Measurements from ENCODE around the gene HHIP. TPM values are rescaled to one million over a fixed set of nuclear protein-coding genes. Genes with fewer than 3 reads are reported as not detected.

The HHIP gene
- total RNA-seq, 1 donor from 2014 or later: 0.25 TPM

DNA sequence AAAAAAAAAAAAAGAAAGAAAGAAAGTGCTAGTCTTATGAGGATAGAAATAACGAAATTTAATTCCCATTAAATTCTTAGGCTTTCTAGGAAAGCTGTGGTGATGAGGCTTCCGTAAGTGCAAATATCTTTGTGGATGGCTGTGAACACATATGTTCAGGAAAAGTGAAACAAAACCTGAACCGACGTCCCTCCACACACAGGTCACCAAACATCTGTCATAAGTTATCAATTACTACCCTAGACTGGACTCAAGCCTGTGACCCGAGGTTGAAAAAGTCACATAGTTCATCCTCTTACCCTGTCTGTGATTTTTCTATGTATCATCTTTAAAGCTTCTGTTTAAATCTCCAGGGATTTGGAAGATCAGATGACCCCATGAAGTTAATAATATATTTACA is 24.8 kb downstream of the HHIP start:
- H3K9me3 ChIP-seq: no peaks in the 10 kb centered on the region
- no peak overlapping the region for H3K27ac ChIP-seq
- no peaks in the 10 kb centered on the region for H3K36me3 ChIP-seq
- TF ChIP-seq POLR2AphosphoS5 (IDR thresholded peaks at IDR 0.05; ENCODE audit: insufficient read depth in 1 of 2, low read depth in 1 of 2): no peak
- TF ChIP-seq, protein P1, sequence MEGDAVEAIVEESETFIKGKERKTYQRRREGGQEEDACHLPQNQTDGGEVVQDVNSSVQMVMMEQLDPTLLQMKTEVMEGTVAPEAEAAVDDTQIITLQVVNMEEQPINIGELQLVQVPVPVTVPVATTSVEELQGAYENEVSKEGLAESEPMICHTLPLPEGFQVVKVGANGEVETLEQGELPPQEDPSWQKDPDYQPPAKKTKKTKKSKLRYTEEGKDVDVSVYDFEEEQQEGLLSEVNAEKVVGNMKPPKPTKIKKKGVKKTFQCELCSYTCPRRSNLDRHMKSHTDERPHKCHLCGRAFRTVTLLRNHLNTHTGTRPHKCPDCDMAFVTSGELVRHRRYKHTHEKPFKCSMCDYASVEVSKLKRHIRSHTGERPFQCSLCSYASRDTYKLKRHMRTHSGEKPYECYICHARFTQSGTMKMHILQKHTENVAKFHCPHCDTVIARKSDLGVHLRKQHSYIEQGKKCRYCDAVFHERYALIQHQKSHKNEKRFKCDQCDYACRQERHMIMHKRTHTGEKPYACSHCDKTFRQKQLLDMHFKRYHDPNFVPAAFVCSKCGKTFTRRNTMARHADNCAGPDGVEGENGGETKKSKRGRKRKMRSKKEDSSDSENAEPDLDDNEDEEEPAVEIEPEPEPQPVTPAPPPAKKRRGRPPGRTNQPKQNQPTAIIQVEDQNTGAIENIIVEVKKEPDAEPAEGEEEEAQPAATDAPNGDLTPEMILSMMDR (IDR thresholded peaks at IDR 0.05): no peak
- TF ChIP-seq POLR2A (IDR thresholded peaks at IDR 0.05): no peak
- intact Hi-C loops (cut with DNase I): no loop called here
- no peaks in the 10 kb centered on the region for H3K4me1 ChIP-seq
- no peak for DNase-seq (ENCODE audit: extremely low spot score in 2 of 2)
- H3K27me3 ChIP-seq: no peaks in the 10 kb centered on the region
- no peak overlapping the region for H3K4me3 ChIP-seq

DNA sequence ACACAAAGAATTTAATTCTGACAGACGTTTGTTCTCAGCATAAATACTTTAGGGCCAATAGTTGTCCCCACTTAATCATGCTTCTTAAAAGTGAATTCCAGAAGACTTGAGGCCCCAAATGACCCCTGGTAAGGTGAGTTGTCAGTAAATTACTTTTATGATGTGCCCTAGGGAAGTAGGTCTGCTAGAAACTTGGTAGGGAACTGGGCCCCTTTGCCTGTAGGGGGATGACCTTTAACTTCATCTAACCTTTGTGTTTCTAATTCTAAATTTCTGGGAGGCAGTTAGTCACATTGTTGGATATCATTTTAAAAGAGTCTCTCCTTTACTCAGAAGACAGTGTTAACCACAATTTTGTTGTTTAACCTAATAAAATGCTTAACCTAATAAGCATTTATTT is 28.8 kb downstream of the HHIP start:
- intact Hi-C loops (cut with DNase I): no loop called here
- H3K27ac ChIP-seq: no peak overlapping the region

DNA sequence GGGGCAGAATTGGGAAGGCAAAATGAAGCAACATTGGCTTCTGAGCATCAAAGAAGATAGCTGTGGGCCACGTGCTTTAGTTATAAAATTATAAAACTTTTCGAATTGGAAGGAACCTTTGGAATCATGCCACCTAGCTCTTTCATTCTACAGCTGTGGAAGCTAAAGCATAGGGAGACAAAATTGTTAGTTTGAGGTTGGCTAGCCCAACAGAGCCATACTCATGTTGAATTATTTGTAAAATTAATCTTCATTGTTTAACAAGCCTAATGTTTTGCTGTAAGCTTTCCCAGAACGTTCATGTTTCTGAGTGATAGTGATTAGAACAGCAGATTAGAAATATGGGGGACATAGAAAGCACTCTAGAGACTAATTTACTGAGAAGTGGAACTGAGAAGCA is 35.9 kb downstream of the HHIP start:
- DNase-seq (ENCODE audit: extremely low spot score in 2 of 2): no peak
- Histone ChIP-seq H3K4me1 (no peaks in the 10 kb centered on the region), H3K36me3 (no peaks in the 10 kb centered on the region), H3K9me3 (no peaks in the 10 kb centered on the region), H3K27ac (no peak overlapping the region), H3K4me3 (no peak overlapping the region), H3K27me3 (no peaks in the 10 kb centered on the region)
- TF ChIP-seq, protein P1 (IDR thresholded peaks at IDR 0.05): no peak
- no peak for TF ChIP-seq POLR2A (IDR thresholded peaks at IDR 0.05)
- no peak for TF ChIP-seq POLR2AphosphoS5 (IDR thresholded peaks at IDR 0.05; ENCODE audit: insufficient read depth in 1 of 2, low read depth in 1 of 2)
- intact Hi-C loops (cut with DNase I): no loop called here

More for the DNA sequence above, 28.8 kb downstream of the HHIP start:
- H3K9me3 ChIP-seq: no peaks in the 10 kb centered on the region
- TF ChIP-seq POLR2AphosphoS5 (IDR thresholded peaks at IDR 0.05; ENCODE audit: insufficient read depth in 1 of 2, low read depth in 1 of 2): no peak
- TF ChIP-seq, protein P1 (IDR thresholded peaks at IDR 0.05): no peak
- TF ChIP-seq POLR2A (IDR thresholded peaks at IDR 0.05): no peak
- no peak overlapping the region for H3K4me3 ChIP-seq
- H3K27me3 ChIP-seq: no peaks in the 10 kb centered on the region
- H3K4me1 ChIP-seq: no peaks in the 10 kb centered on the region
- no peaks in the 10 kb centered on the region for H3K36me3 ChIP-seq
- DNase-seq (ENCODE audit: extremely low spot score in 2 of 2): no peak

DNA sequence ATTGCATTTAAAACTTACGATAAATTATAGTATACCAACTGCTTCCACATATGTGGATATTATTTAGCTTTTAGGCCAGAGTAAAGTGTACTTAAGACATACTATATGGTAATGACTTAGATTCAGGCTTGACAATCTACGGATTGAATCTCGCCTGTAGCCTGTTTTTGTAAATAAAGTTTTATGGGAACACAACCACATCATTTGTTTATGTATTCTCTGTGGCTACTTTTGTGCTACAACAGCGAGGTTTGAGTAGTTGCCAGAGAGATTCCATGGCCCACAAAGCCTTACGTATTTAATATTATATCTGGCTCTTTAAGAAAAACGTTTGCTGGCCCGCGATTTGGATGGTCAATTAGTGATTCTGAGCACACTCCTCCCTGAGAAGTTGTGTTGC is 37.6 kb downstream of the HHIP start:
- H3K36me3 ChIP-seq: no peaks in the 10 kb centered on the region
- H3K4me1 ChIP-seq: no peaks in the 10 kb centered on the region
- no peak for TF ChIP-seq POLR2A (IDR thresholded peaks at IDR 0.05)
- TF ChIP-seq, protein P1 (IDR thresholded peaks at IDR 0.05): no peak
- H3K4me3 ChIP-seq: no peak overlapping the region
- intact Hi-C loops (cut with DNase I): no loop called here
- no peaks in the 10 kb centered on the region for H3K9me3 ChIP-seq
- no peaks in the 10 kb centered on the region for H3K27me3 ChIP-seq
- no peak for DNase-seq (ENCODE audit: extremely low spot score in 2 of 2)
- H3K27ac ChIP-seq: no peak overlapping the region

DNA sequence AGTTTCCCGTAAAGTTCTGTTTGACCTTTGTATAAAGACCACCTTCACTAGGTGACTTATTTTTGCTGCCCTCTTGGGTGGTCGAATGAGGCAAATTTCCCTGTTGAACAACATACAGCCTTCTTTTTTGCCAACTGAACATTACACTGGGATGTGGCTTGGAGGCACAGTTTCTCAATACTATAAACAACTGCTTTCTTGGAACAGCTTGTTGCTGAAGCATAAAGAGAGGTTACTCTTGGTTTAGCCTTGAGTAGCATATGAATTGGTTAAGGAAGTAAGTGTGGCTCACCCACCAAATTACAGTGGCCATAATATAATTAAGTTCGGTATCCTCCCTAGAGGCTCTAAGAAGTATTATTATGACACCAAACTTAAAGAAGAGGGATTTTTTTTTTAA is 40.0 kb downstream of the HHIP start:
- intact Hi-C loops (cut with DNase I): no loop called here
- TF ChIP-seq POLR2AphosphoS5 (IDR thresholded peaks at IDR 0.05; ENCODE audit: insufficient read depth in 1 of 2, low read depth in 1 of 2): no peak
- TF ChIP-seq POLR2A (IDR thresholded peaks at IDR 0.05): no peak
- TF ChIP-seq, protein P1 (IDR thresholded peaks at IDR 0.05): no peak
- no peaks in the 10 kb centered on the region for H3K9me3 ChIP-seq
- H3K4me3 ChIP-seq: no peak overlapping the region
- no peak overlapping the region for H3K27ac ChIP-seq
- H3K27me3 ChIP-seq: no peaks in the 10 kb centered on the region
- H3K4me1 ChIP-seq: no peaks in the 10 kb centered on the region
- no peak for DNase-seq (ENCODE audit: extremely low spot score in 2 of 2)
- no peaks in the 10 kb centered on the region for H3K36me3 ChIP-seq
